Immature natural killer cell (primary cell): ENCODE measurements around the gene ABCG5. TPM values are rescaled to one million over a fixed set of nuclear protein-coding genes. Genes with fewer than 3 reads are reported as not detected.
A peak's percentile ranks its signal among the peaks of the same experiment; 100 is the strongest.

Source experiments
- DNase-seq, 3 donors: peaks; one replicate each; pipeline ENCODE4 v3.0.0; 2022; ENCODE audit warnings: mixed read lengths in 1 of 3
- H3K27ac Mint-ChIP-seq, 6 donors: one replicate each; pipeline ENCODE4 v1.8.0; 2020; ENCODE audit warnings: mixed read lengths in 6 of 6, mild to moderate bottlenecking in 5 of 6, inconsistent platforms in 4 of 6, moderate library complexity in 3 of 6
- H3K27me3 Mint-ChIP-seq, 3 donors: one replicate each; pipeline ENCODE4 v1.8.0; 2020 to 2021; ENCODE audit warnings: low read depth in 3 of 3, mild to moderate bottlenecking in 3 of 3, mixed read lengths in 3 of 3, moderate library complexity in 3 of 3, inconsistent platforms in 1 of 3
- H3K36me3 Mint-ChIP-seq, 3 donors: one replicate each; pipeline ENCODE4 v1.8.0; 2020; ENCODE audit warnings: mixed read lengths in 3 of 3, inconsistent platforms in 2 of 3, mild to moderate bottlenecking in 2 of 3
- H3K4me1 Mint-ChIP-seq, 2 donors: one replicate each; pipeline ENCODE4 v1.8.0; 2020; ENCODE audit warnings: inconsistent platforms in 2 of 2, mild to moderate bottlenecking in 2 of 2, mixed read lengths in 2 of 2, moderate library complexity in 1 of 2
- H3K4me3 Mint-ChIP-seq, 5 donors: one replicate each; pipeline ENCODE4 v1.8.0; 2020; ENCODE audit warnings: mild to moderate bottlenecking in 5 of 5, mixed read lengths in 5 of 5, inconsistent platforms in 3 of 5, moderate library complexity in 3 of 5
- H3K9me3 Mint-ChIP-seq, 6 donors: one replicate each; pipeline ENCODE4 v1.8.0; 2020; ENCODE audit warnings: mild to moderate bottlenecking in 6 of 6, mixed read lengths in 6 of 6, inconsistent platforms in 4 of 6, moderate library complexity in 3 of 6
- polyA plus RNA-seq, 3 donors: library from polyadenylated mRNA; unstranded; fragments of 300-500 nt; fragmentation: Illumina TruSeq; gene quantifications; one replicate each; pipeline ENCODE4 v1.2.3, GENCODE V29; 2021

Gene ABCG5
- polyA plus RNA-seq, 3 donors from 2014 or later = not detected

- no peak overlapping the region for H3K4me3 Mint-ChIP-seq
- H3K27me3 Mint-ChIP-seq = peaks cover 0 to 7% (median 2%) of the 10 kb centered on the region in 3 donors
- peaks cover 13 to 18% of the 10 kb centered on the region in 2 donors for H3K4me1 Mint-ChIP-seq
- DNase-seq = no peak
- H3K27ac Mint-ChIP-seq = no peak overlapping the region
- no peaks in the 10 kb centered on the region for H3K9me3 Mint-ChIP-seq
- H3K36me3 Mint-ChIP-seq = peaks cover 6 to 11% (median 8%) of the 10 kb centered on the region in 3 donors
Observed at GRCh38 chr2:43778233-43778632, 60.4 kb downstream of the ABCG5 start.

DNA sequence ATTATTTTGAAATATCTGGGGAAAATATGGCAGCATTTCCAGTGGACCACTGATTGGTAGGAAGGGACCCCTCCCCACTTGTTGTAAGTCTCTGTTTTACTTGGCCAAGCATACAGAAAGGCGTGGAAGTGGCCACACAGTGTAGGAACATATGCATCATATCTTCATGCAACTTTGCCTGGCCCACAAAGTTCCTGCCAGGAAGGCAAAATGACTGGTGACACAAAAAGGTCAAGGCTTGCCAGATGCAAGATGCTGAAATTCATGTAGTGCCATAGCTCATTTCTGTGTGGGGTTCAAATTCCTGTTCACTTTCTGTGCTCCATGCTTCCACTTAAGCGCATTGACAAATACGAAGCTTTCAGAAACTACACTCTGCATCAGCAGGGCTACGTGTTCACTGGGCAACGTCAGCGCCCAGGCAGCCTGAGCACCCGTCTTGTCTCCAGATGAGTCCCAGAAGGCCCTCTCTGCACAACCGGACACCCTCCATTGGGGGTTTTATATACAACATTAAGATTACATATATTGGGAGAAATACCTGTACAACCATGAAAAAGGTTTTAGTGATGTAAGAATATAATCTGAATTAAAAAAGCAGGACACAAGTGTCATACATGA, 61.2 kb downstream of the ABCG5 start:
- no peak overlapping the region for H3K4me3 Mint-ChIP-seq
- H3K36me3 Mint-ChIP-seq = peaks cover 6 to 11% (median 8%) of the 10 kb centered on the region in 3 donors
- peaks cover 15 to 22% of the 10 kb centered on the region in 2 donors for H3K4me1 Mint-ChIP-seq
- peaks cover 0 to 7% (median 2%) of the 10 kb centered on the region in 3 donors for H3K27me3 Mint-ChIP-seq
- no peak for DNase-seq
- no peaks in the 10 kb centered on the region for H3K9me3 Mint-ChIP-seq
- no peak overlapping the region for H3K27ac Mint-ChIP-seq

GRCh38 chr2:43776324-43776723, 62.3 kb downstream of the ABCG5 start:
- H3K36me3 Mint-ChIP-seq = peaks cover 4 to 11% (median 6%) of the 10 kb centered on the region in 3 donors
- H3K4me1 Mint-ChIP-seq = peaks cover 15 to 22% of the 10 kb centered on the region in 2 donors
- DNase-seq = no peak
- no peaks in the 10 kb centered on the region for H3K9me3 Mint-ChIP-seq
- peaks cover 0 to 9% (median 5%) of the 10 kb centered on the region in 3 donors for H3K27me3 Mint-ChIP-seq
- no peak overlapping the region for H3K4me3 Mint-ChIP-seq
- H3K27ac Mint-ChIP-seq = no peak overlapping the region

DNA sequence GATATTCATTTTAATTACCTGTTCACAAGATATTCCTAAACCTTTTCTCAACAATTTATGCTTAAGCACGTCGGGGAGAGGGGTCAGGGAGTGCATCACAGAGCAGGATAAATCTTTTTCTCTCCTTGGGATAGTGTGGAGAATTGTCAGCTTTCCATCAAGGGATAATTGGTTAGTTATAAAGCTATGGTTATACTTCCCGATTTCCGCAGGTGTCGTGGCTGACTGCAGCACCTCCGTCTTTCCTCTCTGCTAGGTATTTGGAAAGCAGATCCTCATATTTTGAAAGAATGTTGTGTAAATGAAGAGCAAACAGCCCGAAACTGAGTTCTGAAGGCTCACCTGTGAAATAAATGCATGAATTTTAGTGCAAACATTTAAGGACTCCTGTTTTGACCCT, 64.0 kb downstream of the ABCG5 start:
- Mint-ChIP-seq H3K27me3 (peaks cover 0 to 8% (median 7%) of the 10 kb centered on the region in 3 donors), H3K36me3 (peaks cover 0 to under 1% (median 0%) of the 10 kb centered on the region in 3 donors), H3K9me3 (no peaks in the 10 kb centered on the region), H3K4me1 (peaks cover 15 to 22% of the 10 kb centered on the region in 2 donors), H3K4me3 (peak overlapping the region; percentile 93 to 99 (median 97)), H3K27ac (peak overlapping the region in 5 of 6 donors; percentile 39 to 96 (median 70))
- no peak for DNase-seq

- Mint-ChIP-seq H3K4me3 (peak within 1 kb of the TSS; percentile 93 to 99 (median 97)), H3K27me3 (peaks cover 3 to 10% (median 7%) of the 10 kb centered on the region in 3 donors), H3K4me1 (peaks cover 15 to 22% of the 10 kb centered on the region in 2 donors), H3K27ac (peak within 1 kb of the TSS; percentile 70 to 96 (median 88)), H3K9me3 (no peaks in the 10 kb centered on the region), H3K36me3 (no peaks in the 10 kb centered on the region)
- peak; percentile 73 to 78 (median 75) for DNase-seq
Observed at GRCh38 chr2:43773876-43774613, 64.6 kb downstream of the ABCG5 start, which contains the start of gene DYNC2LI1. TSS of gene DYNC2LI1 (plus strand) at chr2:43774039. CDS start at chr2:43774139, 100 bp downstream.

GRCh38 chr2:43766006-43766405, 72.6 kb downstream of the ABCG5 start:
- H3K27ac Mint-ChIP-seq = no peak overlapping the region
- no peak overlapping the region for H3K4me3 Mint-ChIP-seq
- peaks cover 0 to 8% (median 8%) of the 10 kb centered on the region in 3 donors for H3K27me3 Mint-ChIP-seq
- no peak for DNase-seq
- no peaks in the 10 kb centered on the region for H3K9me3 Mint-ChIP-seq
- H3K4me1 Mint-ChIP-seq = no peaks in the 10 kb centered on the region
- H3K36me3 Mint-ChIP-seq = no peaks in the 10 kb centered on the region

- H3K27ac Mint-ChIP-seq = no peak overlapping the region
- H3K36me3 Mint-ChIP-seq = no peaks in the 10 kb centered on the region
- peaks cover 0 to 7% (median 6%) of the 10 kb centered on the region in 3 donors for H3K27me3 Mint-ChIP-seq
- no peak overlapping the region for H3K4me3 Mint-ChIP-seq
- no peaks in the 10 kb centered on the region for H3K9me3 Mint-ChIP-seq
- no peak for DNase-seq
- H3K4me1 Mint-ChIP-seq = no peaks in the 10 kb centered on the region
Observed at GRCh38 chr2:43764086-43764705, 74.4 kb downstream of the ABCG5 start.

GRCh38 chr2:43763091-43763490, 75.5 kb downstream of the ABCG5 start:
- Mint-ChIP-seq H3K27ac (no peak overlapping the region), H3K4me3 (no peak overlapping the region), H3K36me3 (no peaks in the 10 kb centered on the region), H3K9me3 (no peaks in the 10 kb centered on the region), H3K4me1 (no peaks in the 10 kb centered on the region), H3K27me3 (peaks cover 0 to 4% (median 0%) of the 10 kb centered on the region in 3 donors)
- DNase-seq = no peak

Other genes starting within 250 kb of the ABCG5 start
- 10 to 100 TPM in 1 of 3 donors, 1 to 10 TPM in 2; 4.2 to 16.2 (median 8.9) TPM for gene THADA, start 242.8 kb downstream of the ABCG5 start, polyA plus RNA-seq
- not detected for gene PLEKHH2, start 201.6 kb downstream of the ABCG5 start, polyA plus RNA-seq
- gene C1GALT1C1L, start 162.4 kb downstream of the ABCG5 start, polyA plus RNA-seq = not detected
- gene DYNC2LI1, start 64.8 kb downstream of the ABCG5 start, polyA plus RNA-seq = 10 to 100 TPM in 1 of 3 donors, 1 to 10 TPM in 2; 5.7 to 11.5 (median 5.9) TPM
- not detected for gene ABCG8, start 132 bp upstream of the ABCG5 start, polyA plus RNA-seq
- gene LRPPRC, start 157.2 kb upstream of the ABCG5 start, polyA plus RNA-seq = 10 to 100 TPM; 20.4 to 33.3 (median 28.8) TPM